ENCODE measurements around the gene GRIK3.

GRIK3 gene

GRCh38 chr1:37068260-37068659 lies 33.9 kb upstream of the GRIK3 start:
- no peaks in the 10 kb centered on the region for H3K9me3 Mint-ChIP-seq
- DNase-seq (ENCODE audit: low spot score in 2 of 2) (no peak), ATAC-seq (replicated peaks; ENCODE audit: extremely low read depth, poor library complexity, severe bottlenecking) (no peak)
- H3K36me3 Mint-ChIP-seq (ENCODE audit: insufficient read depth): no peaks in the 10 kb centered on the region
- H3K27ac Mint-ChIP-seq (ENCODE audit: low read depth): no peak overlapping the region
- H3K4me1 Mint-ChIP-seq: no peaks in the 10 kb centered on the region
- H3K4me3 Mint-ChIP-seq: no peak overlapping the region
- peaks cover 57% of the 10 kb centered on the region for H3K27me3 Mint-ChIP-seq

GRCh38 chr1:37064039-37064438 lies 29.7 kb upstream of the GRIK3 start:
- no peak for DNase-seq (ENCODE audit: low spot score in 2 of 2)
- H3K27ac Mint-ChIP-seq (ENCODE audit: low read depth): no peak overlapping the region
- H3K9me3 Mint-ChIP-seq: no peaks in the 10 kb centered on the region
- no peak for ATAC-seq (replicated peaks; ENCODE audit: extremely low read depth, poor library complexity, severe bottlenecking)
- no peak overlapping the region for H3K4me3 Mint-ChIP-seq
- H3K27me3 Mint-ChIP-seq: peaks cover 65% of the 10 kb centered on the region
- H3K36me3 Mint-ChIP-seq (ENCODE audit: insufficient read depth): no peaks in the 10 kb centered on the region
- no peaks in the 10 kb centered on the region for H3K4me1 Mint-ChIP-seq

- Mint-ChIP-seq H3K27ac (ENCODE audit: low read depth) (no peak overlapping the region), H3K4me1 (no peaks in the 10 kb centered on the region), H3K27me3 (peaks cover 40% of the 10 kb centered on the region), H3K9me3 (no peaks in the 10 kb centered on the region), H3K4me3 (no peak overlapping the region), H3K36me3 (ENCODE audit: insufficient read depth) (no peaks in the 10 kb centered on the region)
- DNase-seq (ENCODE audit: low spot score in 2 of 2) (no peak), ATAC-seq (replicated peaks; ENCODE audit: extremely low read depth, poor library complexity, severe bottlenecking) (no peak)
These were observed 25.0 kb upstream of the GRIK3 start for GRCh38 chr1:37059346-37059745.

- Mint-ChIP-seq H3K4me3 (no peak overlapping the region), H3K27ac (ENCODE audit: low read depth) (no peak overlapping the region)
- ATAC-seq (replicated peaks; ENCODE audit: extremely low read depth, poor library complexity, severe bottlenecking): no peak
These were observed 24.2 kb upstream of the GRIK3 start for GRCh38 chr1:37058424-37058988.

GRCh38 chr1:37056325-37056724 lies 22.0 kb upstream of the GRIK3 start:
- no peak for DNase-seq (ENCODE audit: low spot score in 2 of 2)
- ATAC-seq (replicated peaks; ENCODE audit: extremely low read depth, poor library complexity, severe bottlenecking): no peak
- H3K4me3 Mint-ChIP-seq: no peak overlapping the region
- no peaks in the 10 kb centered on the region for H3K36me3 Mint-ChIP-seq (ENCODE audit: insufficient read depth)
- no peak overlapping the region for H3K27ac Mint-ChIP-seq (ENCODE audit: low read depth)
- H3K9me3 Mint-ChIP-seq: no peaks in the 10 kb centered on the region
- no peaks in the 10 kb centered on the region for H3K4me1 Mint-ChIP-seq
- peaks cover 28% of the 10 kb centered on the region for H3K27me3 Mint-ChIP-seq

More at GRCh38 chr1:37058424-37058988, 24.2 kb upstream of the GRIK3 start:
- no peak for DNase-seq (ENCODE audit: low spot score in 2 of 2)
- H3K36me3 Mint-ChIP-seq (ENCODE audit: insufficient read depth): no peaks in the 10 kb centered on the region
- H3K27me3 Mint-ChIP-seq: peaks cover 33% of the 10 kb centered on the region
- H3K4me1 Mint-ChIP-seq: no peaks in the 10 kb centered on the region
- no peaks in the 10 kb centered on the region for H3K9me3 Mint-ChIP-seq

- Mint-ChIP-seq H3K9me3 (no peaks in the 10 kb centered on the region), H3K27ac (ENCODE audit: low read depth) (no peak overlapping the region), H3K36me3 (ENCODE audit: insufficient read depth) (no peaks in the 10 kb centered on the region), H3K4me1 (no peaks in the 10 kb centered on the region), H3K4me3 (no peak overlapping the region), H3K27me3 (peaks cover 21% of the 10 kb centered on the region)
- ATAC-seq (replicated peaks; ENCODE audit: extremely low read depth, poor library complexity, severe bottlenecking) (no peak), DNase-seq (ENCODE audit: low spot score in 2 of 2) (no peak)
These were observed 21.3 kb upstream of the GRIK3 start for GRCh38 chr1:37055631-37056030.

GRCh38 chr1:37053173-37053572 lies 18.9 kb upstream of the GRIK3 start:
- H3K9me3 Mint-ChIP-seq: no peaks in the 10 kb centered on the region
- H3K4me1 Mint-ChIP-seq: no peaks in the 10 kb centered on the region
- H3K27ac Mint-ChIP-seq (ENCODE audit: low read depth): no peak overlapping the region
- DNase-seq (ENCODE audit: low spot score in 2 of 2) (no peak), ATAC-seq (replicated peaks; ENCODE audit: extremely low read depth, poor library complexity, severe bottlenecking) (no peak)
- peaks cover 20% of the 10 kb centered on the region for H3K27me3 Mint-ChIP-seq
- H3K36me3 Mint-ChIP-seq (ENCODE audit: insufficient read depth): no peaks in the 10 kb centered on the region
- H3K4me3 Mint-ChIP-seq: no peak overlapping the region

- Mint-ChIP-seq H3K4me3 (no peak overlapping the region), H3K4me1 (no peaks in the 10 kb centered on the region), H3K27me3 (peaks cover 30% of the 10 kb centered on the region), H3K36me3 (ENCODE audit: insufficient read depth) (no peaks in the 10 kb centered on the region), H3K9me3 (no peaks in the 10 kb centered on the region), H3K27ac (ENCODE audit: low read depth) (no peak overlapping the region)
- DNase-seq (ENCODE audit: low spot score in 2 of 2) (no peak), ATAC-seq (replicated peaks; ENCODE audit: extremely low read depth, poor library complexity, severe bottlenecking) (no peak)
These were observed 17.8 kb upstream of the GRIK3 start for GRCh38 chr1:37052120-37052519.

- DNase-seq (ENCODE audit: low spot score in 2 of 2) (no peak), ATAC-seq (replicated peaks; ENCODE audit: extremely low read depth, poor library complexity, severe bottlenecking) (no peak)
- Mint-ChIP-seq H3K36me3 (ENCODE audit: insufficient read depth) (no peaks in the 10 kb centered on the region), H3K27me3 (peaks cover 38% of the 10 kb centered on the region), H3K4me3 (no peak overlapping the region), H3K27ac (ENCODE audit: low read depth) (no peak overlapping the region), H3K9me3 (no peaks in the 10 kb centered on the region), H3K4me1 (no peaks in the 10 kb centered on the region)
These were observed 17.0 kb upstream of the GRIK3 start for GRCh38 chr1:37051346-37051745.

GRCh38 chr1:37047542-37047941 lies 13.2 kb upstream of the GRIK3 start:
- H3K36me3 Mint-ChIP-seq (ENCODE audit: insufficient read depth): no peaks in the 10 kb centered on the region
- H3K4me3 Mint-ChIP-seq: no peak overlapping the region
- peaks cover 57% of the 10 kb centered on the region for H3K27me3 Mint-ChIP-seq
- ATAC-seq (replicated peaks; ENCODE audit: extremely low read depth, poor library complexity, severe bottlenecking): no peak
- H3K4me1 Mint-ChIP-seq: no peaks in the 10 kb centered on the region
- no peak overlapping the region for H3K27ac Mint-ChIP-seq (ENCODE audit: low read depth)
- DNase-seq (ENCODE audit: low spot score in 2 of 2): no peak
- H3K9me3 Mint-ChIP-seq: no peaks in the 10 kb centered on the region

GRCh38 chr1:37043101-37043500 lies 8.8 kb upstream of the GRIK3 start:
- no peaks in the 10 kb centered on the region for H3K4me1 Mint-ChIP-seq
- DNase-seq (ENCODE audit: low spot score in 2 of 2) (no peak), ATAC-seq (replicated peaks; ENCODE audit: extremely low read depth, poor library complexity, severe bottlenecking) (no peak)
- no peak overlapping the region for H3K27ac Mint-ChIP-seq (ENCODE audit: low read depth)
- H3K27me3 Mint-ChIP-seq: peaks cover 80% of the 10 kb centered on the region
- no peaks in the 10 kb centered on the region for H3K9me3 Mint-ChIP-seq
- no peak overlapping the region for H3K4me3 Mint-ChIP-seq
- H3K36me3 Mint-ChIP-seq (ENCODE audit: insufficient read depth): peaks cover 2% of the 10 kb centered on the region

GRCh38 chr1:37042506-37042905 lies 8.2 kb upstream of the GRIK3 start:
- Mint-ChIP-seq H3K4me3 (no peak overlapping the region), H3K36me3 (ENCODE audit: insufficient read depth) (peaks cover 2% of the 10 kb centered on the region), H3K4me1 (no peaks in the 10 kb centered on the region), H3K9me3 (no peaks in the 10 kb centered on the region), H3K27ac (ENCODE audit: low read depth) (no peak overlapping the region), H3K27me3 (peaks cover 75% of the 10 kb centered on the region)
- ATAC-seq (replicated peaks; ENCODE audit: extremely low read depth, poor library complexity, severe bottlenecking): no peak
- no peak for DNase-seq (ENCODE audit: low spot score in 2 of 2)

GRCh38 chr1:37041483-37041882 lies 7.2 kb upstream of the GRIK3 start:
- H3K27me3 Mint-ChIP-seq: peaks cover 68% of the 10 kb centered on the region
- no peak for DNase-seq (ENCODE audit: low spot score in 2 of 2)
- H3K36me3 Mint-ChIP-seq (ENCODE audit: insufficient read depth): peaks cover 2% of the 10 kb centered on the region
- H3K9me3 Mint-ChIP-seq: no peaks in the 10 kb centered on the region
- H3K27ac Mint-ChIP-seq (ENCODE audit: low read depth): no peak overlapping the region
- no peak overlapping the region for H3K4me3 Mint-ChIP-seq
- H3K4me1 Mint-ChIP-seq: no peaks in the 10 kb centered on the region
- ATAC-seq (replicated peaks; ENCODE audit: extremely low read depth, poor library complexity, severe bottlenecking): no peak

GRCh38 chr1:37040773-37041172 lies 6.5 kb upstream of the GRIK3 start:
- no peak overlapping the region for H3K27ac Mint-ChIP-seq (ENCODE audit: low read depth)
- ATAC-seq (replicated peaks; ENCODE audit: extremely low read depth, poor library complexity, severe bottlenecking): no peak
- H3K4me1 Mint-ChIP-seq: no peaks in the 10 kb centered on the region
- DNase-seq (ENCODE audit: low spot score in 2 of 2): no peak
- no peaks in the 10 kb centered on the region for H3K9me3 Mint-ChIP-seq
- no peak overlapping the region for H3K4me3 Mint-ChIP-seq
- peaks cover 68% of the 10 kb centered on the region for H3K27me3 Mint-ChIP-seq
- peaks cover 2% of the 10 kb centered on the region for H3K36me3 Mint-ChIP-seq (ENCODE audit: insufficient read depth)
